H1 (cell line): ENCODE data around the gene ZPBP. TPM values are rescaled to one million over a fixed set of nuclear protein-coding genes. Genes with fewer than 3 reads are reported as not detected.
A peak's percentile ranks its signal among the peaks of the same experiment; 100 is the strongest.

Experiments used
- CTCF ChIA-PET: fragments of 300-600 bp; sonication (Branson Sonifier 250); formaldehyde crosslinking; loops from one replicate; lab custom pipeline; 2021; ENCODE audit not compliant: partially characterized antibody; lab: Charles Lee
- POLR2A ChIA-PET: fragments of 300-600 bp; sonication (Branson Sonifier 250); formaldehyde crosslinking; loops from one replicate; lab custom pipeline; 2021; ENCODE audit warnings: inconsistent platforms; ENCODE audit not compliant: partially characterized antibody; lab: Charles Lee
- DNase-seq, 2 experiments: peaks; one replicate each; pipeline versions ENCODE4 v3.0.0 to v3.0.0-alpha.2; 2010 to 2022; ENCODE audit warnings: low spot score in 2 of 2, low read depth in 1 of 2, mixed read lengths in 1 of 2
- FAIRE-seq: peaks from 2 replicates; lab custom pipeline; 2011; peaks lifted over from hg19 to GRCh38; lab: Jason Lieb, UNC
- H2AFZ ChIP-seq: 2 replicates; pipeline ENCODE4 v1.8.1; 2012; ENCODE audit warnings: low read length, inconsistent platforms
- H2AK5ac ChIP-seq: 2 replicates; pipeline ENCODE4 v1.6.1; 2013; ENCODE audit warnings: low read depth, low read length
- H2BK120ac ChIP-seq: replicated peaks from 2 replicates; pipeline ENCODE3; 2013; ENCODE audit warnings: low read depth, low read length, inconsistent platforms
- H2BK12ac ChIP-seq: 2 replicates; pipeline ENCODE4 v1.6.1; 2013; ENCODE audit warnings: low read depth, low read length
- H2BK15ac ChIP-seq: 2 replicates; pipeline ENCODE4 v1.6.1; 2013; ENCODE audit warnings: low read length
- H2BK20ac ChIP-seq: 2 replicates; pipeline ENCODE4 v1.6.1; 2013; ENCODE audit warnings: low read length
- H2BK5ac ChIP-seq: 2 replicates; pipeline ENCODE4 v1.6.1; 2013; ENCODE audit warnings: low read depth, low read length
- H3K14ac ChIP-seq: 2 replicates; pipeline ENCODE4 v1.6.1; 2013; ENCODE audit warnings: inconsistent platforms; ENCODE audit not compliant: insufficient read length
- H3K18ac ChIP-seq: 2 replicates; pipeline ENCODE4 v1.6.1; 2013; ENCODE audit warnings: low read length; ENCODE audit errors: extremely low read depth
- H3K23ac ChIP-seq: 2 replicates; pipeline ENCODE4 v1.6.1; 2013; ENCODE audit warnings: inconsistent platforms; ENCODE audit not compliant: insufficient read length
- H3K23me2 ChIP-seq: 2 replicates; pipeline ENCODE4 v1.6.1; 2013; ENCODE audit warnings: low read depth, low read length
- H3K27ac ChIP-seq: 2 replicates; pipeline ENCODE4 v1.6.1; 2011; ENCODE audit warnings: low read depth, low read length, inconsistent platforms
- H3K27me3 ChIP-seq, 4 experiments: replicated peaks in 1 of 4; 1 replicate in 1 of 4; 2 replicates in 3 of 4; pipeline versions ENCODE4 v1.6.1 to v1.8.1; 2011 to 2013; ENCODE audit warnings: low read length in 3 of 4, mild to moderate bottlenecking in 3 of 4, inconsistent platforms in 2 of 4, mixed read lengths in 2 of 4, moderate library complexity in 1 of 4; ENCODE audit not compliant: control insufficient read depth in 3 of 4, insufficient read depth in 3 of 4; ENCODE audit errors: extremely low read depth in 1 of 4
- H3K36me3 ChIP-seq, 4 experiments: 2 replicates each; pipeline versions ENCODE4 v1.6.1 to v1.8.1; 2011 to 2013; ENCODE audit warnings: mild to moderate bottlenecking in 4 of 4, low read length in 3 of 4, moderate library complexity in 2 of 4, control low read depth in 1 of 4, inconsistent platforms in 1 of 4; ENCODE audit not compliant: insufficient read depth in 4 of 4, control insufficient read depth in 2 of 4
- H3K4ac ChIP-seq: replicated peaks from 2 replicates; pipeline ENCODE3; 2013; ENCODE audit warnings: low read length, low read depth, mixed read lengths, inconsistent platforms; ENCODE audit not compliant: insufficient read length
- H3K4me1 ChIP-seq, 4 experiments: replicated peaks in 1 of 4; 1 replicate in 1 of 4; 2 replicates in 3 of 4; pipeline versions ENCODE4 v1.6.1 to v1.8.1; 2011 to 2013; ENCODE audit warnings: low read length in 3 of 4, inconsistent platforms in 2 of 4, mixed read lengths in 1 of 4; ENCODE audit not compliant: insufficient read depth in 4 of 4, control insufficient read depth in 3 of 4
- H3K4me2 ChIP-seq, 2 experiments: 2 replicates each; pipeline versions ENCODE4 v1.6.1 to v1.8.1; 2011 to 2013; ENCODE audit warnings: low read depth in 2 of 2, low read length in 2 of 2, control low read depth in 1 of 2, inconsistent platforms in 1 of 2, mild to moderate bottlenecking in 1 of 2; ENCODE audit not compliant: insufficient read depth in 1 of 2
- H3K4me3 ChIP-seq, 4 experiments: fragments of 200-600, 300-600 bp in 1 of 4; sonication (generic), shearing (Covaris generic), sonication (Bioruptor Twin) in 1 of 4; 2 replicates each; pipeline versions ENCODE4 v1.5.1 to v1.8.1; 2011 to 2016; ENCODE audit warnings: low read length in 4 of 4, low read depth in 3 of 4, control low read depth in 2 of 4, inconsistent platforms in 2 of 4, mild to moderate bottlenecking in 2 of 4, mixed read lengths in 1 of 4, moderate library complexity in 1 of 4; ENCODE audit not compliant: insufficient read depth in 2 of 4; ENCODE audit errors: extremely low read depth in 1 of 4
- H3K56ac ChIP-seq: replicated peaks from 2 replicates; pipeline ENCODE3; 2013; ENCODE audit warnings: low read depth, mild to moderate bottlenecking, mixed read lengths, low read length, inconsistent platforms; ENCODE audit not compliant: insufficient read length
- H3K79me1 ChIP-seq: 2 replicates; pipeline ENCODE4 v1.6.1; 2013; ENCODE audit warnings: low read depth, low read length, control low read depth
- H3K79me2 ChIP-seq, 2 experiments: 2 replicates each; pipeline versions ENCODE4 v1.6.1 to v1.8.1; 2012 to 2013; ENCODE audit warnings: low read length in 2 of 2, mild to moderate bottlenecking in 2 of 2, inconsistent platforms in 1 of 2; ENCODE audit not compliant: insufficient read depth in 2 of 2, control insufficient read depth in 1 of 2
- H3K9ac ChIP-seq, 4 experiments: replicated peaks in 1 of 4; 1 replicate in 1 of 4; 2 replicates in 3 of 4; pipeline versions ENCODE4 v1.6.1 to v1.8.1; 2011 to 2013; ENCODE audit warnings: low read depth in 3 of 4, low read length in 3 of 4, control low read depth in 2 of 4, mild to moderate bottlenecking in 2 of 4, moderate library complexity in 2 of 4, inconsistent platforms in 1 of 4; ENCODE audit errors: extremely low read depth in 1 of 4
- H3K9me3 ChIP-seq, 2 experiments: 2 replicates each; pipeline versions ENCODE4 v1.6.1 to v1.8.1; 2012 to 2013; ENCODE audit warnings: mild to moderate bottlenecking in 2 of 2, moderate library complexity in 2 of 2, control low read depth in 1 of 2, inconsistent platforms in 1 of 2, low read depth in 1 of 2, low read length in 1 of 2, mixed read lengths in 1 of 2; ENCODE audit not compliant: insufficient read depth in 2 of 2
- H4K20me1 ChIP-seq, 2 experiments: replicated peaks in 1 of 2; 2 replicates each; pipeline versions ENCODE3 to v1.8.1; 2011 to 2013; ENCODE audit warnings: inconsistent platforms in 2 of 2, low read length in 2 of 2, mild to moderate bottlenecking in 1 of 2; ENCODE audit not compliant: insufficient read depth in 2 of 2, control insufficient read depth in 1 of 2
- H4K5ac ChIP-seq: 2 replicates; pipeline ENCODE4 v1.6.1; 2013; ENCODE audit warnings: low read length, low read depth, mixed read lengths, inconsistent platforms; ENCODE audit not compliant: insufficient read length
- H4K8ac ChIP-seq: 2 replicates; pipeline ENCODE4 v1.8.0; 2013; ENCODE audit warnings: mild to moderate bottlenecking, moderate library complexity, low read length, inconsistent platforms; ENCODE audit not compliant: insufficient read depth; ENCODE audit errors: extremely low read depth
- H4K91ac ChIP-seq: replicated peaks from 2 replicates; pipeline ENCODE3; 2013; ENCODE audit warnings: low read length, mixed read lengths, inconsistent platforms; ENCODE audit not compliant: insufficient read length
- ASH2L ChIP-seq: fragments of 200-600, 300-600 bp; sonication (generic); IDR thresholded peaks from one replicate; pipeline ENCODE4 v1.7.1; 2017; ENCODE audit warnings: low read length
- BACH1 ChIP-seq: IDR thresholded peaks from 2 replicates; pipeline ENCODE4 v1.6.1; 2012; ENCODE audit warnings: low read length, improper control_type of control experiment
- CEBPB ChIP-seq: IDR thresholded peaks from 2 replicates; pipeline ENCODE4 v1.6.1; 2012; ENCODE audit warnings: low read depth, low read length
- CREB1 ChIP-seq: IDR thresholded peaks from 2 replicates; pipeline ENCODE4 v1.6.1; 2012; ENCODE audit warnings: inconsistent platforms
- CTCF ChIP-seq, 3 experiments: IDR thresholded peaks; 1 replicate in 2 of 3; 2 replicates in 1 of 3; pipeline versions ENCODE4 v1.5.1 to v1.6.1; 2011; ENCODE audit warnings: low read length in 3 of 3, mild to moderate bottlenecking in 3 of 3, inconsistent platforms in 2 of 3, low read depth in 1 of 3, moderate library complexity in 1 of 3; ENCODE audit not compliant: insufficient read depth in 1 of 3; ENCODE audit errors: control extremely low read depth in 1 of 3
- GTF2F1 ChIP-seq: IDR thresholded peaks from 2 replicates; pipeline ENCODE4 v1.6.1; 2012; ENCODE audit warnings: low read depth, low read length, improper control_type of control experiment, borderline replicate concordance
- POLR2AphosphoS5 ChIP-seq: IDR thresholded peaks from 2 replicates; pipeline ENCODE4 v1.6.1; 2011; ENCODE audit warnings: low read depth, low read length
- POU5F1 ChIP-seq: IDR thresholded peaks from 2 replicates; pipeline ENCODE4 v1.6.1; 2011; ENCODE audit warnings: low read depth, mild to moderate bottlenecking, low read length, moderate library complexity
- SAP30 ChIP-seq: fragments of 300-600 bp; sonication (generic); IDR thresholded peaks from 2 replicates; pipeline ENCODE4 v1.7.1; 2012; ENCODE audit warnings: low read length, moderate library complexity, mild to moderate bottlenecking, inconsistent platforms; ENCODE audit not compliant: insufficient read depth, insufficient replicate concordance
- SP2 ChIP-seq: IDR thresholded peaks from 2 replicates; pipeline ENCODE4 v1.6.1; 2012; ENCODE audit warnings: mild to moderate bottlenecking, low read length, inconsistent platforms
- SP4 ChIP-seq: IDR thresholded peaks from 2 replicates; pipeline ENCODE4 v1.6.1; 2012; ENCODE audit warnings: low read length, inconsistent platforms
- TAF7 ChIP-seq: optimal IDR thresholded peaks from 2 replicates; pipeline ENCODE3; 2011; ENCODE audit warnings: low read depth, mild to moderate bottlenecking, inconsistent platforms, low read length, moderate library complexity, borderline replicate concordance
- TEAD4 ChIP-seq: IDR thresholded peaks from 2 replicates; pipeline ENCODE4 v1.6.1; 2012; ENCODE audit warnings: low read depth, low read length, inconsistent platforms, mixed read lengths
- YY1 ChIP-seq: IDR thresholded peaks from 2 replicates; pipeline ENCODE4 v1.6.1; 2011; ENCODE audit warnings: low read depth, mild to moderate bottlenecking, low read length
- WGBS, 2 experiments: shearing (Covaris generic) in 1 of 2; methylation state at CpG; one replicate each; pipeline versions ENCODE4 v1.1.6 to v1.1.7; 2013 to 2015; ENCODE audit warnings: low lambda C conversion rate in 2 of 2, mixed read lengths in 2 of 2, inconsistent platforms in 1 of 2, low coverage in 1 of 2, missing lambda C conversion rate in 1 of 2; ENCODE audit not compliant: insufficient replicate concordance in 2 of 2, insufficient coverage in 1 of 2, insufficient read length in 1 of 2; ENCODE audit errors: extremely low coverage in 1 of 2, missing lambda C conversion rate in 1 of 2; 5-methylcytosine and 5-hydroxymethylcytosine counted together
- polyA plus RNA-seq, 7 experiments: library from polyadenylated mRNA; depleted of rRNA in 3 of 7; stranded (reverse) in 5 of 7; unstranded in 2 of 7; fragments of >200 nt in 5 of 7; fragments of 200-250 nt in 2 of 7; gene quantifications; 1 replicate in 5 of 7; 2 replicates in 1 of 7; 4 replicates in 1 of 7; pipeline versions ENCODE4 v1.2.1 to v1.2.3, GENCODE V29; 2011 to 2013; ENCODE audit warnings: missing spikeins in 2 of 7, mixed read lengths in 2 of 7
- total RNA-seq: library from RNA; stranded (reverse); fragmentation: NEBNext Ultra II Directional; extraction: Animal tissue kit (Norgen Biotek cat#: 25700); gene quantifications from 2 replicates; pipeline ENCODE4 v1.2.1, GENCODE V29; 2021

ZPBP gene
- total and polyA plus RNA-seq, 2 of the 8 experiments (the other 6 are each of a cell fraction or from before 2014, with no cell fraction given), result not detected

DNA sequence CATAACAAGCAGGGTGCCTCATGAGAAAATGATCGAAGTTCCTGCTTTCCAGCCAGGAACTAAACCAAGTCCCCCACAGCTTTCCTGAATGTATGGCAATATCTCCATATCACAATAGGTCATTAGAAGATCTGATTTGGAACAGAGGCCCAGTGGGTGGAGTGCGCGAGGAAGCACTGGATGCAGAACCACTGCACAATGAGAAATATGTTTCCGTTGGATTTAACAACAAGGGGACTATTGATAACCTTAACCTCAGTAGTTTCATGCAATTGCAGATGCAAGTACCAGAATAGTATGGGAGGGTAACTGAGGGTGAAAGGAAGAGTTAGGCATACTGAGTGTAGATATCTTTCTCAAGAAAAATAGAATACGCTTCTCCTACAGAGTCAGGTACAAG is 45.3 kb downstream of the ZPBP start:
- Histone ChIP-seq H2BK12ac (no peak overlapping the region), H3K4me3 (no peak overlapping the region), H4K91ac (no peak overlapping the region), H3K14ac (no peak overlapping the region), H3K36me3 (no peaks in the 10 kb centered on the region), H4K8ac (no peak overlapping the region), H3K9me3 (no peaks in the 10 kb centered on the region), H4K5ac (no peak overlapping the region), H2BK15ac (no peak overlapping the region), H3K56ac (no peak overlapping the region), H3K27me3 (no peaks in the 10 kb centered on the region), H3K4ac (no peak overlapping the region), H2BK120ac (no peak overlapping the region), H2BK20ac (no peak overlapping the region), H4K20me1 (no peaks in the 10 kb centered on the region), H3K9ac (no peak overlapping the region), H3K27ac (no peak overlapping the region), H2BK5ac (no peak overlapping the region), H3K4me1 (no peaks in the 10 kb centered on the region), H3K18ac (no peak overlapping the region), H3K23ac (no peak overlapping the region), H3K4me2 (no peak overlapping the region), H2AK5ac (no peak overlapping the region), H3K79me2 (no peaks in the 10 kb centered on the region), H3K23me2 (no peaks in the 10 kb centered on the region), H3K79me1 (no peaks in the 10 kb centered on the region), H2AFZ (peak overlapping the region; percentile 6; the same call in 1 of the 2 replicates)
- ChIA-PET POLR2A (no interaction called here), CTCF (no interaction called here)
- 79% methylated on average over 5 of the region's 5 CpGs; no CpG with 5 or more reads in 1 of the 2 experiments for WGBS, 2 experiments
- DNase-seq (no peak), FAIRE-seq (no peak)
- no peak for TF ChIP-seq SAP30
- TF ChIP-seq TAF7, result no peak
- TF ChIP-seq TEAD4, result no peak
- TF ChIP-seq CREB1, result no peak
- TF ChIP-seq POU5F1, result no peak
- no peak for TF ChIP-seq CTCF (IDR thresholded peaks at IDR 0.05; ENCODE audit: control extremely low read depth in 1 of 3, insufficient read depth in 1 of 3, low read depth in 1 of 3, low read length in 3 of 3)
- TF ChIP-seq BACH1, result no peak
- TF ChIP-seq POLR2AphosphoS5, result no peak
- TF ChIP-seq GTF2F1, result no peak
- no peak for TF ChIP-seq SP2
- no peak for TF ChIP-seq YY1
- TF ChIP-seq SP4, result no peak
- no peak for TF ChIP-seq CEBPB
- no peak for TF ChIP-seq ASH2L
